Measurements from ENCODE around the gene MRPS31.

MRPS31 gene

DNA sequence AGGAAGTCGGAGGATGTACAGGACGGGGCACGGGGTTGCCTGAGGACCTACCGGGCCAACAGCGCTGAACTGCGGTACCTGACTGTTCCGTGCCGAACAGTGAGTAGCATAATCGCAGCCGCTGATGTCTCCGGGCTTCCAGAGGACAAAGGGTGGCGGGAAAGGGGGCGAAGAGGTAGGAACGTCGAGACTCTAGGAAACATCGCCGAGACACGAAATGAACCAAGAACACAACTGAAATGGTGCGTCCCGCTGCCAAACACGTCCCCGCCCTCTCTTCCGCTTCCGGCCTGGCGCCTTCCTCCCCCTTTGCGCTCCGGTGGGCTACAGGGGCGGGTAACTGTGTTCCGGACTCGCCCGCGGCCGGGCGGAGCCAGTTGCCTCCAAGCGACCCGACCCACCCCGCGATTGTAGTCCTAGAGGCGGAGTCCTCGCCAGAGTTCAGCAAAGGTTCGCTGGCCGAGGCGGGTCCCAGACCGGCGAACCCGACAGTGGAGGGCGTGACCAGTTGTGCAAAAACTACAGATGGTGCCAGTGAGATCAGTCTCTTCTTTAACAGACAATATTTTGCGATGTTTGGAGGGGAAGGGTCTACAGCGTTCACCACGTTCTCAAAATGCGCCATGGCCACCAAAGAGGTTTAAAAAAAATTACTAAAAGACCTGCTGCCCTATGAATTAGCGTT, at the start of gene MRPS31:
Gene MRPS31, minus strand, starts transcription at position 257 of the 685 bp plus-strand sequence. Its CDS starts 54 bp downstream, at position 203.
- DNase-seq (ENCODE audit: low read depth), result peak; percentile 94

DNA sequence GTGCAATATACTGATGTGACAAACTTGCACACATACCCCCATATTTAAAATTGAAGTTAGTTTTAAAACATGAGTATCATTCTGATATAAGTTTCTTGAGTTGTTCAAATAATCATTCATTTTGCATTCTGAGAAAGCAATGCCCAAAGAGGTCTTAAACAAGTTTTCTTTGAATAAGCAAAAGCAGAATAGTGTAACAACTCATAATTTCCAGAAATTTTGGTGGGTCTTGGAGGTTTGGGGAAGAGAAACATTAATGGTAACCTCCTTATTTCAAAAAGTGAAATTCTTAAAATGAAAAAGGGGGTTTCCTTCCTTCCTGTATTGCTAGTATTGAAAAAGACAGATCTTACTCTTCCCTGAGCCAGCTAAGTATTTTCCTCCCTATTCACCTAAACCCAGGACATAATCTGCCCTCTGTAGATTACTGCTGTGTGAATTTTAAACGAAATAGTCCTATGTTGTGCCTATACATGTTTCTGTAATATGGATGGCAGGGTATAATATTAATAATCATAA, 48.9 kb upstream of the MRPS31 start:
- DNase-seq (ENCODE audit: low read depth), result no peak

DNA sequence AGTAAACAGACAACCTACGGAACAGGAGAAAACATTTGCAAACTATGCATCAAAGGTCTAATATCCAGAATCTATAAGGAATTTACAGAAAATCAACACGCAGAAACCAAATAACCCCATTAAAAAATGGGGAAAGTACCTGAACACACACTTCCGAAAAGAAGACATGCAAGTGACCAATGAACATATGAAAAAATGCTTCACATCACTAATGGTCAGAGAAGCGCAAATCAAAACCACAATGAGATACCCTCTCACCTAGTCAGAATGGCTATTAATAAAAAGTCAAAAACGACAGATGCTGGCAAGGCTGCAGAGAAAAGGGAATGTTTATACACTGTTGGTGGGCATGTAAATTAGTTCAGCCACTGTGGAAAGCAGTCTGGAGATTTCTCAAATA, 47.9 kb upstream of the MRPS31 start:
- DNase-seq (ENCODE audit: low read depth), result no peak

DNA sequence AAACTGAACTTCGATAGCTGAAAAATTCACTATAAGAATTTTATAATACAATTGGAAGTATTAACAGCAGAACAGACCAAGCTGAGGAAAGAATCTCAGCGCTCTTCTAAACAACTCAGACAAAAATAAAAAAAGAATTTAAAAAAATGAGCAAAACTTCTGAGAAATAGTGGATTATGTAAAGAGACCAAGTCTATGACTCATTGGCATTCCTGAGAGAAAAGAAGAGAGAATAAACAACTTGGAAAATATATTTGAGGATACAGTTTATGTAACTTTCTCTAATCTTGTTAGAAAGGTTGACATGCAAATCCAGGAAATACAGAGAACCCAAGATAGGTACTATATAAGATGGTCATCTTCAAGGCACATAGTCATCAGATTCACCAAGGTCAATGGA, 43.8 kb upstream of the MRPS31 start:
- peak; percentile 31 for DNase-seq (ENCODE audit: low read depth)

DNA sequence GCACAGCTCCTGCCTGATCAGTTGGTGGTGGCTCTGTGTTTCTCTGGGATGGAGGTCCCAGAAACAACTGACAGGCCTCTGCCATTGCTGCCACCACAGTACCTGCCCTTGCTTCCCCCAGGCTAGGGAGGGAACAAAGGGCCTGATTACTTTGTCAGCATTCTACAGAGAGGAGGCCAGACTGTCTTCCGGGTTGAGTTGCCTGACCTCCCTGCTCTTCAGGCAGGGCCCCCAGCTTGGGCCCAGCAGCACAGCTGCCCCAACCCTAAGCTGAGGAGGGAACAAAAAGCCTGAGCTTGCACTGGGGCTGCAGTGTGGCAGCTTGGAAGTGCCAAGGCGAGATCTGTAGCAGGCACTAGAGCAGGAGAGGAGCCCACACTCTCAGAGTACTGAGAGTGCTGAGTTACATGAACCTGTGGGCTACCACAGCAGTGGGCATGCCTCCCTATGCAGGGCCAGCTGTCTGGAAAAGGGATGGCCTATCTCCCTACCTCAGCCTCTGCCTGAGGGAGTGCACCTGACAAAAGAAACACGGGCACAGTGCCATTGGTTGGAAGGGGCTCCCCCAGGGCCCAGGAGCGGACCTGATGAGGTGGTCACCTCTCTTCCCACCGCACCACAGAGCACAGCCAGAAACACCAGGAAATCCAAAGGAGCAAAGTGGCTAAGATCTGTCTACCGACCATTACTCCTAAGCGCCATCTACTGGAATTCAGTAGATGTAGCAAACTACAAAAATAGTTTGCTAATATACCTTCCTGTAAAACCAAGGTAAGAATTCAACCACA, 42.9 kb upstream of the MRPS31 start:
- DNase-seq (ENCODE audit: low read depth), result peak; percentile 43

DNA sequence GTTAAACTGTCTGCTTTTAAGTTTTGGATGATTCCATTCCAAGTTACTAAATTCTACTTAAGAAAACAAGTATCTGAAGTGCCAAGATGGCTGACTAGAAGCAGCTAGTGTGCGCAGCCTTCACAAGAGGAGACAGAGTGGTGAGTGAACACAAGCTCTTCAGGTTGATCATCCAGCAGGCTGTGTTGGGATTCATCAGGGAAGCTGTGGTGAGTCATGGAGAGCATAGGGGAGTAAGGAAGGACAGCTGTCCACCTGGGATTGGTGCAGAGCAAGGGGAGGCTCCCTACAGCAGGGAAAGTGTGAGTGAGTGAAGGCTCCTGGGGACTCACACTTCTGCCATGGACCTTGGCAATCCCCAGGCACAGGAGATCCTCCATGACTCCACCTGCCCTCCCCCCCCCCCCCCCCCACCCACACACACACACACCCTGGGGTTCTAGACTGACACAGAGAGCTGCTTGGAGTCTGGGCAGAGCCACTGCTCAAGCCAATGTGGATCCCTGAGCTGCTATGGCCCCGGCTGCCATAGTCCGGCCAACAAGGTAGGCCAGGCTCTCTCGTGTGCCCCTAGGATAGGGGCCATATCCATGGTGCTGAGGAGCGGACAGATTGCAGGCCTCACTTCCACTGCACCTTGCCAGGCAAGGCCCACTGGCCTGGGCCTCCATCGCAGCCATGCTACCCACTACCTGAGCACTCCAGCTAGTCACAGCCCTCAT, 41.9 kb upstream of the MRPS31 start:
- peak; percentile 38 for DNase-seq (ENCODE audit: low read depth)

DNA sequence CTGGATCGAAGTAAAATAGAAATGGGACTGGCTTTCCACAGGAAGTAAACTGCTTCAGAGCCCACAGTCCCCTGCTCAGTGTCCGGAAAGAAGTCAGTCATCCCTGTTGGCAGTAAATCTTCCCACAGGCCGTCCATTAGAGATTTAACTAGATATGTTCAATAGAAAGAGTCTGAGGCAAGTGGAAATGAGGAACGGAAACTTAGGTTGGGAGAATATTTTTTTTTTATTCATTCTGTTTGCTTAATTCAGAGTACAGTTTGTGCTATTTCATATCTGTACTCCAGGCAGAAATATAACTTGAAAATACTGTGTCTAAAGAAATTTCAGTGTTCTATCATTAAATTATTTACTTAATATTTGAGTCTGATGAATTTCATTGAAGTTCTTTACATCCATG, 41.1 kb upstream of the MRPS31 start:
- no peak for DNase-seq (ENCODE audit: low read depth)

DNA sequence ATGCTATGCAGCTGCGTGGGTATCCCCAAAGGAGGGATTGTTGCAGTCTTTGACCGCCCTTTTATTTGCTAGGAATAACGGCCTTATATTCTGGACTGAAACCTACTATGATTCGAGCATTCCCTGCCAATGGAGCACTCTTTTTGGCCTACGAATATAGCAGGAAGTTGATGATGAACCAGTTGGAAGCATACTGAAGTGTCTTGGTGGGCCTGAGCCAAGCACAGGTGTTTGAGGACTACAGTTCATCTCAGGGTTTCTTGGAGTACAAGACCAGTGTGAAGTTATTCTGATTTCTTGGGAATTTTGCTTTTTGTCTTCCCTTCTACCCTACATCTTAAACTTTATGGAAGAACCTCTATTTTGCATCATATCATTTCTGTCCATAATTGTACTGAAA, 38.5 kb upstream of the MRPS31 start:
- DNase-seq (ENCODE audit: low read depth), result no peak

DNA sequence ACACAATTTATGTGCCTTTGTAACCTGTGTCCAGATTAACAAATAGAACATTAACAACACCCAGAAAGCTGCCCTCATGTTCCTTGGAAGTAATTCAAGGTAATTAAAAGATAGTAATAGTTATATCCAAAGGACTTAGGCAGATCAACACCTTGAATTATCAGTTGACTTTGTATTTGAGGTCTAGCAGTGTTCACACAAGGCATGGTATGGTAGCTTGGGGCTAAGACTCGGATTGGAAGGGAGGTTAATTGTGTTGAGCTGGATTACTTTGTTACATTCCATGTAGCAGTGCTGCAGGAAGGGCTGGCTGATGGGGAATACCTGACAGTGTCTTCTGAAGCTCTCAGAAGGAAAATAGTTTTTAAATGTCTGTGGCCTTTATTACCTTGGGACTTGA, 35.3 kb upstream of the MRPS31 start:
- no peak for DNase-seq (ENCODE audit: low read depth)

DNA sequence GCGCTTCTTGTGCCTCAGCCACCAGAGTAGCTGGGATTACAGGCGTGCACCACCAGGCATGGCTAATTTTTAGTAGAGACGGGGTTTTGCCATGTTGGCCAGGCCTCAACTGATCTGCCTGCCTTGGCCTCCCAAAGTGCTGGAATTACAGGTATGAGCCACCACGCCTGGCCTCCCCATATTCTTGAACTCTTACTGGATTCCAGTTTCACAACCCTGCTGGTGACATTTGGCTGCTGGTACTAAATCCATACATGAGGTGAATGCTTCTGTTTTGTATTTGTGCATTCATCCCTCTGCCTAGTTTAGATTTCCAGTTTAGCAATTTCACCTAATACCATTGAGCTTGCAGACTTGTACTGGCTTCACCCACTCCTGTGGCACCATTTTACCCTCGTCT, 32.3 kb upstream of the MRPS31 start:
- DNase-seq (ENCODE audit: low read depth), result no peak

DNA sequence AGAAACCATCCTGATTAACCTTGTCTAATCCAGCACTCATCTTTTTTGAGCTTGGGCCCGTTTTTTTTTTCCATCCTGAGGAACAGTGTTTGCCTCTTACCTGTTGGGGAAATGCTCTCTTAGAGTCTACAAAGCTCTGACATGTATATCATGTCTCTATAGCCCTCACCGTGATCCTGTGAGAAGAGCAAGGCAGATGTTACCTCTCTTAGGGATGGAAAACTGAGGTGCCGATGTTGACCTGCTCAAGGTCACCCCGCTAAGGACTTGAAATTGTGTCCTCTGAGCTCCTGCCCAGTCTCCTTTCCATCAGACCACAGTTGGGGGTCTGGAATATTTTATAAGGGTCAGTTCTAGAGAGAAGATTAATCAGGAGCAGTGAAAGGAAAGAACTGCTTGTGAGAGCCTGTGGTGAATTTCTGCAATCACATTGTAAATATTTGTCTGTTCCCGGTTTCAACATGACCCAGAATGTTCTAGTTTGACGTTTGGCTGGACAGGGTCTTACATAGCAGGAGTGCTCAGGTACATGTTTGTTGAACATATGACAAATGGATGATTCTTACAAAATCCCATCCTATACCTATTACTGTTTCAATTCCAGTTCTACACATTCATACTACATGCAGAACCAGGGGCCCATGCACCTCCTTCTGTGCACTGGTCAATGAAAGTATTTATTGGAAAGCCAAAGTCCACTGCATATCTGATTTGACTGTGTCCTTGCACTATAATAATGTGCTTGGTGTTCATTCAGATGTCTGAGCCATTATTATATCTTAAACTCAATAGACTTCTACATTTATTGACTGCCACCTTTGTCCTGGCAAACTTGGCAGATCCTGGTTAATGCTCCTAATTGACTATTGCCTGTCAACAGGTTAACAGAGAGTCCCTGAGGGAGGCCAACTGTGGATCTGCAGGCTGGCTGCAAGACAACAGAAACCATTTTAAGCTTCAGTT, 30.5 kb upstream of the MRPS31 start:
- DNase-seq (ENCODE audit: low read depth), result no peak

DNA sequence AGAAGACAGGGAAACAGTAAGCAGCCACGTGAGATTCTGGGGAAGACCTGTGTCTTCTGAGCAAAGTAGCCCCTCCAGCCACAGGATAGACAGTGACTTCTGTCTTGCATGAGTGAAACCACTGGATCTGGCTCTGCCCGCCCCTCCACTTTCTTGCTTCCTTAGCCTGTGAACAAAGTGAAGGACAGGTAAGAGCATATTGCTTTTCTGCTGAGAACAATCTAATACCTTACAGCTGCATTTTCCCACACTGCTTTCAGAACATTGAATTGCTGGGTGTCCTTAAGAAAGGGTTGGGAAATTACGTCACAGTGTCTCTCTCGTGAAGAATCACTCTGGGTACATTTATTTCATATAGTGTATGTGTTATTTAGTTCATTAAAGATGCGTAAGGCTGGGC, 29.6 kb upstream of the MRPS31 start:
- no peak for DNase-seq (ENCODE audit: low read depth)

DNA sequence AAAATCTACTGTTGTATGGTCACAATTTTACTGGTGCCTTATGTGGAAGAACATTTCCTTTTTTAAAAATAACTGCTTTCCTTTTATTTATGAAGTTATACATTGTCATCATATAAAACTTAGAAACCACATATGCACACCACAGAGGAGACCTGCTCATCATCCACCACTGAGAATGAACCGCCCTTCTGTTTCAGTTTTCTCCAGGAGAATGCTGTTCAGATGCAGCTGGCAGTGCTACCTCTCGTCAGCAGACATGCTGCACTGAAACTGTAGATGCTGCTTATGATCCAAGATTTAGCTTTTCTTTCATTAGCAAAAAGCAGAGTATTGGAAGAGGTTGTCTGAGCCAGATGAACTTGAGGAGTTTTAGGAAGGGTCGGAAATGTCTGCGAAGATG, 28.5 kb upstream of the MRPS31 start:
- DNase-seq (ENCODE audit: low read depth), result no peak

DNA sequence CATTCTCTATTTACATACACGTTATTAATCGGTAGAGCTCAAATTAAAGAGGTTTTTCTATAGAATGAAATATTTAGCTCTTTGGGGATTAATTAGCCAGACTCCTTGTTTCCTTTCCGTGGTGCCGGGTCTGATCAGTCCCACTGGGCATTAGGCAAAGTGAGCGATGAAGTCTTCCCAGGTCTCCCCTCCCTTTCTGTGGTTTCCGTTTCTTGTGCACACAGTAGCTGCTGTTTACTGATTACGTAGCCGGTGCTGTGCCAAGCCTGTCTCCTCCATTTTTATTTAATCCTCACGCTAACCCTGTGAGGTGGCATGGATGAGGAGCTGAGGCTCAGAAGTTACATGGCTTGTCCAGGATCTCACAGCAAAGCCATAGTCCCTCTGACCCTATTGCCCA, 27.4 kb upstream of the MRPS31 start:
- no peak for DNase-seq (ENCODE audit: low read depth)

DNA sequence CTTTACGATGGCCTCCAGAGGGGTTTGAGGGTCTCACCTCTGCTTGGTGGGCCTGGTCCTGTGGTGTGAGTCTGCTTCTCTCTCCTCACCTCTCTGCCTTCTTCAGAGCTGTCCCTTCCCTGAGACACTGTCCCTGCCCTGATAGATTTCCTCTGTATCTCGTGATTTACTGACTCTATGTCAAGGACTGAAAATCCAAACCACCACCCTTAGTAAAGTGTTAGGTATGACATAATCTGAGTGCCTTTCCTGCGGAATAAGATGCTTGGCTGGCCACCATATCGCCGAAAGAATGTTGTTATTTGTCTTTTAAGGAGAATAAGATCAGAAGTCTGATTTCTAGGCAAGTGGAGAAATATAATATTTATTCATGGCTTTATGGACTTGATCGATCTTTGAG, 25.7 kb upstream of the MRPS31 start:
- DNase-seq (ENCODE audit: low read depth), result no peak

DNA sequence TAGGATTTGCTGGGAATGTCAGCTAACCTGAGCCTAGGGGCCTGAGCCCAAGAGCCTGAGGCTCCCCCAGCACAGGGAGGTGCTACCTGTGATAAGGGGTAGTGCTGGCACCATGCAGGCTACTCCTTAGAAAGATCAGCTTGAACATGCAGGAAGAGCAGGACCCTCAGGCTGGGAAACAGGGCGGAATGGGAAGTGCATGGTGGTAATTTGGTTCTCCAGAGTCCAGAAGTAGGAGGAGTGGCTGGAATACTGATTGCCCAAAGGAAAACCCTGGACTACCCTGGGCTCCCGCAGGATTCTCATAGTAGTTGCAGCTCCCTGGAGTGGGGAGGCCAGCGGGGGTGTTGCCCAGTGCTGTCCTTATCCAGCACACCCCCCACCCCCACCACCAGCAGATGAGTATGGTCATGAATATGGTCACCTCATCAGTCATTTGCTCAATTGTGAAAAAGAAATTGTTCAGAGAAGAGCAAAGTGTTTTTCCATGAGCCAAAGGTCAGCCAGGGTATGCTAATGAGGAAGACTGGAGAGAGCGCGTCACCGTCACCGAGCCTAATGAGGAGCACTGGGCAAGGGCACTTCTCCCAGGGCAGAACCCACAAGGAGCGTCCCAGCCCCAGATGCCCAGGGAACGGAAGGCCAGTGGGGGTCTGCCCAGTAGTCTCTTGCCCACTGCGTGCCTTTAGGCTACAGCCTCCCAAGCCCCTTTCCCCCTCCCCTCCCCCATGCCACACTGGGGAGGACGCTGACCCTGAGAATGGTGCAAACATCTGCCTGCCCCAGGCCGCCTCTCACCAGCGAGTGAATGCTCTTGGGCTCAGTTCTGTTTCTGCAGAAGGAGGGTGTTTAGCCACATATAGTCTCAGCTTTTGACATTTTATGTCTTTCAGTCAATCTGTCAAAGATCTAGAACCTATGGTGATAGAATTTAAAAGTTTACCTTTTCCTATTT, 23.7 kb upstream of the MRPS31 start:
- no peak for DNase-seq (ENCODE audit: low read depth)

DNA sequence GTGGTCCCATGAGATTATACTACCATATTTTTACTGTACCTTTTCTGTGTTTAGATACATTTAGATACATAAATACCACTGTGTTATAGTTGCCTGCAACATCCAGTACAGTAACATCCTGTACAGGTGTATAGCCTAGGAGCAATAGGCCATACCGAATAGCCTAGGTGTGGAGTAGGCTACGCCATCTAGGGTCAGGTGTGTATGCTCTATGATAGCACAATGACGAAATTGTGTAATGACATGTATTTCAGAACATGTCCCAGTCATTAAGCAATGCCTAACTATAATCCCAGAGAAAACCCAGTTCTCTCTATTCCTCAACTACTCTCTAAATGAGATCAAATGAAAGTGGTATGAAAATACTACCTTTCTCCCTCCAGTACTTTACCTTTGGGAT, 22.3 kb upstream of the MRPS31 start:
- DNase-seq (ENCODE audit: low read depth), result no peak

DNA sequence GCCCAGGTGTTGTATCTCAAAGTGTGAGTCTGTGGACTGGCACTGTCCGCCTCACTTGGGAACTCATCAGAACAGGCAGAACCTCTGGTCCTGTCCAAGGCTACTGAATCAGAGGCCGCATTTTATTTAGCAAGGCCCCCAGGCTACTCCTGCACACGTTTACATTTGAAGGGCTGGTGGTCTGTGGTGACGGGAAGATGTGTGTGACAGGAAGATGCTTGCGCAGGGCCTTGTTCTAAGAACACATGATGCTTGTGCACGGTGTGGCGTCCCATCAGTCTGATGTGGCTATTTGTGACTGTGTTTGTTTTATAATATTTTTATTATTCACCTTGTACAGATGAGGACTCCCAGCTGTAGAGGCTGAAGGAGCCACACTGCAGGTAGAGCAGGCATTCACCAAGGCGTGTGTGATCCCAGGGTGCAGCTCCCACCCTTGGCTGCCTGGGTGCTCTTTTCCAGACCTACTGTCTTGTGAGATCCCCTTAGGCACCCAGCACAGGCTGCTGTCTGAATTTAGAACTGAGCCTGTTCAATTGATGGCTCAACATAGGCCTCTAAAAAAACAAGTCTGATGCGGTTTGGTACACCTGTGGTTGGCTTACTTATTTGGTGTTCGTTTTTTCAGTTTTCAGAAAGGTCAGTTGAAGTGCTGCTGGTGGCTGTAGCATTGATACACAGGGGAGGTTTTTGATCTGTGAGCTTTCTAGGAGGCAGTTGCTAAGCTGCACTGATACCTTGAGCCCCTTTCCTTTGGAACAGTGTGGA, 21.5 kb upstream of the MRPS31 start:
- no peak for DNase-seq (ENCODE audit: low read depth)

DNA sequence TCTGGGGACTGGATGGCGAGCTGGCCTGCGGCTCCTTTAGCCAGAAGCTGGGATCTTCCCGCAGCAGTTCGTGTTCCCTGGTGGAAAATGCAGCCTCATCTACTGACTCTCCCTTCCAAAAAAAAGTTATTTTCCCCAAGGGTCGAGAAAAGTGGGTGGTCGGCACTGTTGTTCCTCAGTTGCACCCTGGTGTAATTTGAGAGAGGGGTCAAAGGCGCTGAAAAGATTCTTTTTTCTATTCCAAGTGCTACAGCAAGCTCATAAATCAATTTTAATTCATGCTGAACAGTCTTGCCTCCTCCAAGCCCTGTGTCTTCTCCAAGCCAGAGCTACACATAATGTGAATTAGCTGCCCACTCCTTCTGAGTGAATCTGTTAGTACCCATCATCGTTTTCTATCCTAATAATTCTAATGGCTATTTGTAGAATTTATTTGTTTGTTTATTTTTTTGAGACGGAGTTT, 19.2 kb upstream of the MRPS31 start:
- DNase-seq (ENCODE audit: low read depth), result no peak
